Hepatic stellate cell (primary cell): Measurements from ENCODE around the gene C2orf76.
"Not testable (repeated sequence)": the region's sequence is repeated elsewhere in the genome, so short reads cannot be mapped to it uniquely, and the experiment has no call there.

Experiments
- DNase-seq: peaks from one replicate; pipeline ENCODE4 v3.0.0; 2011; ENCODE audit warnings: low spot score

The C2orf76 gene

DNA sequence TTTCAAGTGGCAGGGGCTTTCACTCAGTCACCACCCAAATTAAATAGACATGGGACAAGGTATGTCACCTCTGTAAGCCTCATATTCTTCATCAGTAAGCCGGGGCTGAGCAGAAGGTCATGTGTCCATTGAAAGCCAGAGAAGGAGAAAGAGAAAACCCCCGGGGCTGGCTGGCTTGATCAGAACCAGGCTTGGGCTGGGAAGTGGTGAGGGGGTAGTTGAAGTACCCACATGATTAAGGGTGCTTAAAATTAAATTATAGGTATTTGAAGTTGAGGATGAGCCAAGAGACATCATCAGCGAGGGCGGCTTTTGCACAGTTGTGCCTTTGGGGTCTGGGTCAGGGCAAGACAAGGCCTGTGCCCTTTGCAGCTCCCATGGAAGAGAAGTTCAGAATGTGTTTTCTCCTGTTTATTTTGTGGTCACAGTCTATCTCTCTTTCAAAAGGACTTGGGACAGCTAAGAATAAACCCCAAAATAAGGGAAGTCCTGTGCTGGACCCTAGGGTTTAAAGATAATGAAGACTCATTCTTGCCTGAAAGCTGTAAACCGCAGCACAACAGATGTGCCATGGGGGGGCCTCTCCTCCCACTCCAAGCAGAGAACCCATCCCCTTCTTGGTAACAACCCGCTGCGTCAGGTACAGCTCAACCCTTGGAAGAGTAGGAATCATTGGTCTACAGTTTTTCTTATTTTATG, 10.8 kb upstream of the C2orf76 start:
- no peak for DNase-seq

DNA sequence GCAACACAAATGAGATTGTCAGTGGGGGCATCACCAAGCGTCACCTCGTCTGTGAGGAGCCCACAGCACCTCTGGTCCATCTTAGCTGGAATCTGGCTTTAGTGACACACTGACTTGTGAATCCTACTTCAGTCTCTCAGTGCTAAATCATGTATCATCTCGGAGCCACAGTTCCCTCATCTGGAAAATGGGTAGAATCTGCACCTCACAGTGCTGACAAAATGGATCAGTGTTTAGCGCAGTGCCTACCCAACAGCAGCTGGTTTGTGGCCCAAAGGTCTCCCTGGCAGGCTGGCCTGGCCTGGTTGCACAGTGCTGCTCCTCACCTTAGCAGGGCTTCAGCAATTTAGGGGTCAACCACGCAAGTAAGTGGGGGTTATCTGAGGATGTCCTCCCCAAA, 10.2 kb upstream of the C2orf76 start:
- DNase-seq, result no peak

DNA sequence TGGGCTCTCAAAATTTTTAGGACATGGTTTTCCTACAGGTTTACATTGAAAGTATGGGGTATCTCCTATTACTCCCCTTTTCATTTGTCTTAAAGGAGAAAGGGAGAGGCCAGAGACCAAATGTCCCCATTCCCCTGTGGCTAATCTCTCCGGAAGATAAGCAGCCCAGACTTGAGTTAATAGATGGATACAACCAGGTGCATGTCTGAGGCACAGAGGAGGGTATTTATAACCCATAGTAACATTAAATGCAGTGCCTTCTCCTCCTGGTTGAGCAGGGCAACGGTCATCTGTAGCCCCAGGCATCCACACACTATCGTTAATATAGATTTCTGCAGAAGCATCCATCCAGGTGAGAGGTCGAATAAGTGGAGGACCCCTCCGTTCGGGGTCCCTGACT, 9.8 kb upstream of the C2orf76 start:
- DNase-seq, result not testable (repeated sequence)

DNA sequence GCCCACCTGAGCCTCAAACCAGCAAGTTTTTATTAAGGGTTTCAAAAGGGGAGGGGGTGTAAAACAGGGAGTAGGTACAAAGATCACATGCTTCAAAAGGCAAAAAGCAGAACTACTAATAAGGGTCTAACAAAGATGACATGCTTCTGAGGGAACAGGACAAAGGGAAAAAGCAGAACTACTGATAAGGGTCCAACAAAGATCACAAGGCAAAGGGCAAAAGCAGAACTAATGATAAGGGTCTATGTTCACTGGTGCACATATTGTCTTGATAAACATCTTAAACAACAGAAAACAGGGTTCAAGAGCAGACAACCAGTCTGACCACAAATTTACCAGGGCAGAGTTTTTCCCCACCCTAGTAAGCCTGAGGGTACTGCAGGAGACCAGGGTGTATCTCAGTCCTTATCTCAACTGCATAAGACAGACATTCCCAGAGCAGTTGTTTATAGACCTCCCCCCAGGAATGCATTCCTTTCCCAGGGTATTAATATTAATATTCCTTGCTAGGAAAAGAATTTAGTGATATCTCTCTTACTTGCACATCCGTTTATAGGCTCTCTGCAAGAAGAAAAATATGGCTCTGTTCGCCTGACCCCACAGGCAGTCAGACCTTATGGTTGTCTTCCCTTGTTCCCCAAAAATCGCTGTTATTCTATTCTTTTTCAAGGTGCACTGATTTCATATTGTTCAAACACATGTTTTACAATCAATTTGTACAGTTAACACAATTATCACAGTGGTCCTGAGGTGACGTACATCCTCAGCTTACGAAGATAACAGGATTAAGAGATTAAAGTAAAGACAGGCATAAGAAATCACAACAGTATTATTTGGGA, 7.5 kb upstream of the C2orf76 start:
- DNase-seq, result not testable (repeated sequence)

DNA sequence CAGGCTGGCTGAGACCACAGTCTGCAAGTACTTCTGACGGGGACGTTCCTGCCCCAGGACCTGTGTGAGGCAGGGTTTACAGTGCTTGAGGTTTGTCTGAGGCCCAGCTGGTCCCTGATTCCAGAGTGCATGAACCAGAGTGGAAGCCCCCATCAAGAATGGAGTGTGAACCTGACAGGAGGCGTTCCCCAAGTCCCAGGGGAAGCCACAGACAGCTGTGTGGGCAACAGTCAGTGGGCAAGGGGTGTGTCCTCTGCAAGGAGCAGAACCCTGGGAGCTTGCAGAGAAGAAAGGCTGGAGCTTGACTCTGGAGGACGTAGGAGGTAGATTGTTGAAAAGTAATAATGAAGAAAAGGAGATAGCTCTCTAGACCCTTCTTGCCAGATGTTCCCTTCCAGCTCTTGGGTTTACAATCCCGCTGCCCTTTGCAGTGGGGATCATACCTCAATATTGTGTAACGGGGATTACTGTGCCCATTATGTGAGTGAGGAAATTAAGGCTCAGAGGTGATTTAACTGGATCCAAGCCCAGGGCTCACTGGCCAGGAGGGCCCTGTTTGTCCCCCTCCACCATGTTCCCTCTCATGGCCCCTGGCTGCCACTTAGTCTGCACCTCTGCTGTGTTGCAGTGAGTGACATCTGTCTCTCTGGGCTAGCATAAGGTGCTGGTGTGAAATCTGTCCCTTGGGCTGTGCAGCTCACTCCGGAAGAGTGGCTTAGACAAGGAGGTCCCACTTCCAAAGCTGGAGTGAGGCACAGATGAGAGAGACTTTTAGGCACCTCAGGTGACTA, 6.3 kb upstream of the C2orf76 start:
- DNase-seq, result no peak

DNA sequence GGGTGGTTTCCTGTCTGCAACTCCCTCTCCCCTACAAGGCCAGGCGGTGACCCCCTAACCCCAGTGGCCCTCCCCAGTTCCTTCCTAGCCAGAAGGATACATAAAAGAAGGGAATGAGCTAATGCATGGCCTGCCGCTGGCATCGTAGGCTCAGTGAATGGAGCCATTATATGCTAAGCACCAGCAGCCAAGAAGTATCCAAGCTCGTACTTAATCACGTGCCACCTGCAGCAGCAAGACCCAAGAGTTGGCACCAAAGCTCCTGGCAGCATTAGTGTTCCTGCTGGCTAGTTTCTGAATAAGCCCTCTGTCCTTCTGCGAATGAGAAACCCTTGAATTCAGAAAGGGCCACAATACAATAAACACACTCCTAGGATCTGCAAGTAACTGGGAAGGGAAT, 4.5 kb upstream of the C2orf76 start:
- no peak for DNase-seq

DNA sequence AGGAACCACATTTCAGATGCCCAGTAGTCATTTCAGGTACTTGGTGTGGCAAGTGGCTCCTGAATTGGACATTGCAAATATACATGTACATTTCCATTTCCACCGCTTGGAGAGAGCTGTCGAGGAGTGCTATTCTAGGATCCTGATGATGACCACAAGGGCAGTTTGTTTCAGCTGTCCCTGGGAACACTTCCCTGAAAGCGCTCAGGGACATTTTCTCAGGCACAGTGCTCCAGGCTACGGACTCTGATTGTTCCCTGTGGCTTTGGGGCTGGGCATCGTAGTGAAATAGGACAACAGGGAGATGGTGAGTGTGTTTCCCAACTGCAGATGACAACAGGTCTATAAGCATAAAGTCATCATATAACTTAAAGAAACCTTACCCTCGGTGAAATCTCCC, 3.2 kb upstream of the C2orf76 start:
- no peak for DNase-seq

DNA sequence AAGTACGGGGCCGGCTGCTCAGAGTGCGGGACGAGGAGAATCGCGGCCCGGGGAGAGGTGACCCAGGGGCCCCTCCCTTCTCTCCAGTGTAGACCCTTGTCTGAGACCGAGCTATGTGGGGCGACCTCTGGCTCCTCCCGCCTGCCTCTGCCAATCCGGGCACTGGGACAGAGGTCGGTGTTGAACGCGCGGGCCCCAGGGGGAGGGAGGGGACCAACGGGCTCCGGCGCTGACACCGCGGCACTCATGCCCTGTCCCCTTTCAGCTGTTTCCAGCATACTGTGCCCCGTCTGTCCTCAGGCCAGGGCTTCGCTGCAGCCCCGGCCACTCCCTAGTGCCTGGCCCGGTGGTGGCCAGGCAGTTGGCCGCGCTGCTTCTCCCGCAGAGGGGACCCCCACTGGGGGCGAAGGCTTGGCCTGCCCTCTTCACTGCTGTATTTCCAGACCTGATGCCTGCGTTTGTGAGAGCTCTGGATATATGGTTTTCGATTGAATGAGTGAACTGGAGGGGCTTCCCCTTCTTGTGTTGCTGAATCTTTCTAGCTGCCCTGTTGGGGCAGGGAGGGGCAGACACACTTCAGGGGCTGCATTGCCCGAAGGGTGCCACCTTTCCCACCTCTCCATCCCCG, 952 bp upstream of the C2orf76 start:
- DNase-seq, result peak; percentile 56

DNA sequence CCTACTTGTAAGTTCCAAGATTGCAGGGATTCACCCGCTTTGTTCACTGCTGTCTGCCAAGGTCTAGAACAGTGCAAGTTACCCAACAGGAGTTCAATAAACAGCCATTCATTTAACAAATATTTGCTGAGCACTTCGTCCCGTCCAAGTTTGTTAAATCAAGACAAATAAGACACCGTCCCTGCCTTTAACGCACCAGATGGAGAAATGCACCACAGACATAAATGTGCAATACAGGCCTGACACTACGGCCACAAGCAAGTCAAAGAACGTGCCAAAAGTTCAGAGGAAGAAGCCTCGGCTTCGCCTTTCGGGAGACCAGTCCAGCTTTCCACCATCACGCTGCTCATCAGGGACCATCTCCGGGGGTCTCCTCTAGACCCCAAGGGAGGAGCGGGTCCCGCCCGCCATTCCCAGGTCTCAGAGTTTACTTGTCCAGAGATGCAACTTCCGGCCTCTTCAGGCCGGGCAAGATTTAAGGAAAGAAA, 429 bp downstream of the C2orf76 start:
- DNase-seq, result peak; percentile 14

DNA sequence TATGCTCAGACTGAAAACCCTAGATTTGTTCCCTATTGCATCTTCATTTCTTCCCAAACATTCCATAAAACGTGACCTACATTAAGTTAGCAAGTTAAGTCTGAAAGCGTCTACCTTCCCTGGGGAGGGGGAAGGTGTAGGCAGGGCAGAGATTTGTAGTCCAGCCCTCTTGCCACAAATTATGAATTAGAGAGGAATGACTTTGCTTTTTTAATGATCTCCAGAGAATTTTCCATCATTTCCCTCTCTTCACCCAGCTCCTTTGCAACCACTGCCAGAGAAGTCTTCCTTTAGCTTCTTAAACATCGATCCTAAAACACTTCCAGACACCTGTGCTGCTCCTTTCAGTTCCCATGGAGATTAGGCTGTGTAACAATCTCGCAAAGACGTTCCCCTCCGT, 1.2 kb downstream of the C2orf76 start:
- no peak for DNase-seq

DNA sequence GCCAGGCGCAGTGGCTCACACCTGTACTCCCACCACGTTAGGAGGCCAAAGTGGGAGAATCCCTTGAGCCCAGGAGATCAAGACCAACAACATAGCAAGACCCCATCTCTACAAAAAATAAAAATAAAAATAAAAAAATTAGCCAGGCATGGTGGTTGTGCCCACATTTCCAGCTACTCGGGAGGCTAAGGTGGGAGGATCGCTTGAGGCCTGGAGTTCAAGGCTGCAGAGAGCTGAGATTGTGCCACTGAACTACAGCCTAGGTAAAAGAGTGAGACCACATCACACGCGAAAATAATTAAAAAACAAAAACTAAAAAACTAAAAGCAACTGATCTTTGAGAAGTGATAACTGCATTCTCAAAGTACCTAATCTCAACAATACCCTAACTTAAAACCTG, 1.8 kb downstream of the C2orf76 start:
- DNase-seq, result no peak

DNA sequence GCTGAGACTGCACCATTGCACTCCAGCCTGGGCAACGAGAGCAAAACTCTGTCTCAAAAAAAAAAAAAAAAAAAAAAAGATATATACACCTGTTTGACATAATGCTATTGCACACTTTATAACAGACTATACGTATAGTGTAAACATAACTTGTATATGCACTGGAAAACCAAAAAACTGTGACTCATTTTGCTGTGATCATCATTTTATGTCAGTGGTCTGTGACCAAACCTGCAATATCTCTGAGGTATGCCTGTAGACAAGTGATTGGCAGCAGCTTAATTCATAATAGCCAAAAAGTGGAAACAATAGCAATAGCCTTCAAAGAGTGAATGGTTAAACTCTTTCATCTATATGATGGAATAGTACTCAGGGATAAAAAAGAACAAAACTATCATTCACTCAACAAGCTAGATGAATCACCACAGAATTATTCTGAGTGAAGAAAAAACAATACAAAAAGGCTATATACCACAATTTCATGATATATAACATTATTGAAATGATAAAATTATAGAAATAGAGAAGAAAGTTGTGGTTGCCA, 6.1 kb downstream of the C2orf76 start:
- DNase-seq, result no peak

DNA sequence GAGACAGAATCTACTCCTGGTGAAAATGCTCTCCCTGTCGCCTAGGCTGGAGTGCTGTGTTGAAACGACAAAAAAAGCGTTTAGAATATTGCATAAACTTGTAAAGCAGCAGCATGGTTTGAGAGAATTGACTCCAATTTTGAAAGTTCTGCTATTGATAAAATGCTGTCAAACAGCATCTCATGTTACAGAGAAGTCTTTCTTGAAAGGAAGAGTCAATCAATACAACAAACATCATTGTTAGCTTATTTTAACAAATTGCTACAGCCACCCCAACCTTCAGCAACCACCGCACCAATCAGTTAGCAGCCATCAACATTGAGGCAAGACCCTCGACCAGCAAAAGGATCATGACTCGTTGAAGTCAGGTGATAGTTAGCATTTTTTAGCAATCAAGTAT, 6.9 kb downstream of the C2orf76 start:
- DNase-seq, result no peak

DNA sequence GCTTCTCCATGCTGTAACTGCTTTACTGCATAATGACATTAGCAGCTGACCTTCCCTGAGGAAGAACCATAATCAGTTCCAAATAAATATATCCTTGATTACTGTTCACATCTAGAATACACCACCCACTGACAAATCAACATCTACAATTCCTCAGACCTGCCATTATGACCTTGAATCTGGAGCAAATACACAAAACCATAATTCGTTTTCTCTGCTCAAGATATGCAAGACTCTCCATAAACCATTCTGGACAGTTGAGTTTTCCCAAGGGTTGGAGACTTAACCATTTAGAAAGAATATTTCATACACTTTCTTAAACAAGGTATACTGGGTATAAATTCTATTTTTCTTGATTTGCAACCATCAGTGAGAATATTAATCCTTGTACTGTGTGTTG, 11.8 kb downstream of the C2orf76 start:
- no peak for DNase-seq

DNA sequence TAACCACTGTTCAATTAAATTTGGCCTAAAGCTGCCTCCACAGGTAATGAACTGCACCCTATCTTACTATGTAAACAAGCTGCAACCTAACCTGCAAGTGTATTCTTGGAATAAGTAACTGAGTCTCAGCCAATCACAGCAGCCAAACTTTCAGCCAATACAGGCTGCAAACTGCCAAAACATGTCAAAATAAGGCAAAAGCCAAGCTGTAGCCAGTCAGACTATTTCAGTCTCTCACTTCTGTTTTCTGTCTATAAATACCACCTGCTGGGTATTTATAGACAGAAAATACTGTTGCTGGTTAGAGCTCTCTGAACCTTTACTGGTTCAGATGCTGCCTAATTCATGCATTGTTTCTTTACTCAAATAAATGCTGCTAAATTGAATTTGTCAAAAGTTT, 14.3 kb downstream of the C2orf76 start:
- no peak for DNase-seq

DNA sequence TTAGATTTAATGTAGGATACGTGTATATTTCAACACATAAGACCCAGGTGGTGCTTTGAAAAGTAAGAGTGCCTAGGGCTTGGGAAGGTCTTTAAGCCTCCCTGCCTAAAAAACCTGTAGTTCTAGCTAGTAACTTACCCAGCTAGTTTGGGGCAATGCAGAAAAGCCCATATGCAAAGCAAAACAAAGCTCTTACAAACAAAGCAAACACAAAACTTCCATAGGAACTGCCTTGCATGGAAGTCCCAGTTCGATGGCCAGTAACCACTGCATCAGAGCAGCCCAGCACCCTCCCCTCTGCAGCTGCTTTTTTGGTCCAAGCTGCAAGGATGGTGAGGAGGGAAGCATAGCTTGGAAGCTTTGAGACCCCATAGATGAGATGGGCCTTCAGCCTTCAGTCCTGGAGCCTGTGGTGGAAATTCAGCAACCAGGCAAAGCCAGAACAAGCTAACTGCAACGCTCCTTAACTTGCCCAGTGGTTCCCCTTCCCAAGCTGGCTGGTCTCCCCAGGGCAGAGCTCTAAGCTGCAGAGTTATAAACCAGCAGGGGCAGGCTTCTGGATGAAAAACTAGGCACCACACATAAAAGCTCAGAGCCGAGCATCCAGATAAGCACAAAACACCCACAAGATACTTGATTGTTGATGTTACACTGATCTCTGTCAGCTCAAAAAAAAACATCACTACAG, 16.2 kb downstream of the C2orf76 start:
- no peak for DNase-seq

DNA sequence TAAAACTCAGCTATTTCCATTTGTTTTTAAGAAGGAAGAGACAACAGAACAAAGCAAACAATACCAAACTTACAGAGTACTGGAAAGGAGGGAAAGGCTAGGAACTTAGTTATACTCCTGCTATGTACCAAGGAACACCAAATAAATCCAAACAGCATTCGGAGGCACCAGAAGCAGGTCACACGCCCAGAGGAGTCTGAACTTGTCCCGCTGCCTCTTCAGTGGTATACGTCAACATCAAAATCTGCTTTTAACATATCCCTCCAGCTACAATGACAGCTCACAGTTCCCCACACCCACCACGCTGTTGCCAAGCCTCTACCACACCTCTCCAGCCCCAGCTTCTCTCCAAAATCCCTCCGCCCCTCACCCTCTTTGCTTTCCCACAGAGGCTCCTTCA, 17.3 kb downstream of the C2orf76 start:
- DNase-seq, result no peak

DNA sequence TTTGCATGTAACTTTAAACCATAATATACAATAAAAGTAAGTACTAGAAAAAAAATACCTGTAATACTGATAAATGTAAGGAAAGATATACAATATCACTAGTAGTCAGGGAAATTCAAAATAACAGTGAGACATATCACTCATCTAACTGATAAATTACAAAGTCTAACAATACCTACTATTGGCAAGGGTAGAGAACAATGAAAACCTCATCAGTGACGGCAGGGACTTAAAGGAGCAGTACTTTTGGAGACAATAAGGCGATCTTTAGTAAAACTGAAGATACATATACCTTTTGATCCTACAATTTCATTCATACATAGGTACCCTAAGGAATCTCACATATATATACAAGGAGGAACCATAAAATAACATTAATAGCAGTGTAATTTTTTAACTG, 24.9 kb downstream of the C2orf76 start:
- DNase-seq, result no peak

DNA sequence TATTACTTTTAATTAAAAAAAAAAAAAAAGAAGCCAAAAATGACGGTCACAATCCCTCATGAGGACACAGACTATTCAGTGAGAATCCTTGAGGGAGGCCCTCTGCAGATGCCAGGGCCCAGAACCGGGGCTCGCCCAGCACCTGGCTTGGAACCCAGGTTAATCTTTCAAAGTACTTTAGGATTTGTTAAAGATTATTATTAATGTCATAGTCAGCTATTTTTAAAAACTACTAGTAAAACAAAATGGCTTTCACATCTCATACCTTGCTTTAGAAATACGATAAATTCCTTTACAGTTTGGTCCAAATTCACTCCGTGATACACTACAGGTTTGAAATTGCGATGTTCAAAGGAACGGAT, 27.1 kb downstream of the C2orf76 start:
- no peak for DNase-seq

DNA sequence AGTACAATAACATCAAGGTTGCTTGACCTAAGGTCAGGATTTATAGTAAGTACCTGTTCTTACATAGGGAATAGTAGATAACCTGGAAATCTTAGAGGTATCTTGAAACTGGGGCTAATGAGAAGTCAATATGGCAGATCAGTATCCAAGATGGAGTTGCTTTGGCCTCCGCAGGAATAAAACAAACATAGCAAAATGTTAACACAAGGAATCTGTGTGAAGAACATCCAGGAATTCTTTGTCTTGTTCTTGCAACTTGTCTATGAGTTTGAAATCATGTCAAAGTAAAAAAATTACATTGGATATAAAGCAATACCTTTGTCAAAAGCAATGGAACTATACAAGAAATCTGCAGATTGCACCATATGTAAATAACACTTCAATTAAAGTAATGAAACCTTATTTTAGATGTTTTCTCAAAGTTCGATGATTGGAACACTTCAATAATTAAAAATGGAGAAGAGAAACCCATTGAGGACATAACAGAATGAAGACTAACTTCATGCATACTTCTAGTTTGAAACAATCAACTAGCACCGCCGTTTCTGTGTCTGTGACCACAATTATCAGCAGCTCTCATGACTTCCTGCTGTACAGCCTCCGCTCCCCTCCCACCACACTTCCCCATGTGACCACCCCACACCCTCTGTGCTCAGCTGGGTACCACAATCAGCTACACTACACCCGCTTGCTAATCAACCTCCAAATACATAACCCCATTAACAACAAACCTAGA, 27.6 kb downstream of the C2orf76 start:
- no peak for DNase-seq

DNA sequence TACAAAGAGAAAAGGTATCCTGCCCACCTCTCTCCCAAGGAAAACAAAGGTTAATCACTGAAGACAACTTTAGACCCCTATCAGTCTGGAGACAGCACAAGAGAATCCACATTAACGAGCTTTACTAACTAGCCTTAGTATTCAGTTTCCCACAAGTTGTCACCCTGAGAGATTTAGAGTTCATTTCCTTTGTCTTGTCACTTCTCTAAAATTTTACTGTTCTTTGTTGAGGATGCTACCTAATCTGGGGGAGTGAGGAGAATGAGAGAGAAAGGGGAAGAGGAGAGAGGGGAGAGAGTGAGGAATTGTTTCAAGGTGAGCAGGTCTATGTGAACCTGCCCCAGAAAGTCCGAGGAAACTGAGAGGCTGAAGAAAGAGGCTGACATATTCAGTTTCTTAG, 28.4 kb downstream of the C2orf76 start:
- DNase-seq, result no peak
